Neural cell (in vitro differentiated cells): Measurements from ENCODE around the gene CDH20.

Source experiments
- EP300 ChIP-seq: fragments of 450-650 bp; conservative IDR thresholded peaks from 2 replicates; pipeline ENCODE4 v1.6.1; 2014; ENCODE audit warnings: antibody characterized with exemption, mild to moderate bottlenecking, moderate library complexity; ENCODE audit not compliant: poor library complexity, severe bottlenecking
- EZH2 ChIP-seq: fragments of 200-600, 300-800 bp; shearing (Covaris generic), sonication (generic); IDR thresholded peaks from 2 replicates; pipeline ENCODE4 v1.6.1; 2014; ENCODE audit warnings: antibody characterized with exemption, low read length, borderline replicate concordance, mild to moderate bottlenecking; ENCODE audit not compliant: insufficient read depth, poor library complexity, severe bottlenecking
- MXI1 ChIP-seq: fragments of 450-650 bp; conservative IDR thresholded peaks from 2 replicates; pipeline ENCODE4 v1.6.1; 2014; ENCODE audit warnings: antibody characterized with exemption, mild to moderate bottlenecking; ENCODE audit not compliant: poor library complexity, severe bottlenecking
- POLR2AphosphoS5 ChIP-seq: IDR thresholded peaks from 2 replicates; pipeline ENCODE4 v1.6.1; 2012
- RAD21 ChIP-seq: fragments of 450-650 bp; conservative IDR thresholded peaks from 2 replicates; pipeline ENCODE4 v1.6.1; 2014; ENCODE audit warnings: antibody characterized with exemption, mild to moderate bottlenecking, moderate library complexity
- TAF1 ChIP-seq: IDR thresholded peaks from 2 replicates; pipeline ENCODE4 v1.6.1; 2012; ENCODE audit warnings: low read depth
- TF ChIP-seq, protein P1 (sequence below): fragments of 450-650 bp; IDR thresholded peaks from 2 replicates; pipeline ENCODE4 v1.5.1; 2014; ENCODE audit warnings: antibody characterized with exemption, mild to moderate bottlenecking, moderate library complexity; ENCODE audit not compliant: poor library complexity, severe bottlenecking
- TF ChIP-seq, protein P2 (sequence below): IDR thresholded peaks from 2 replicates; pipeline ENCODE4 v1.6.1; 2012; ENCODE audit warnings: borderline replicate concordance

DNA sequence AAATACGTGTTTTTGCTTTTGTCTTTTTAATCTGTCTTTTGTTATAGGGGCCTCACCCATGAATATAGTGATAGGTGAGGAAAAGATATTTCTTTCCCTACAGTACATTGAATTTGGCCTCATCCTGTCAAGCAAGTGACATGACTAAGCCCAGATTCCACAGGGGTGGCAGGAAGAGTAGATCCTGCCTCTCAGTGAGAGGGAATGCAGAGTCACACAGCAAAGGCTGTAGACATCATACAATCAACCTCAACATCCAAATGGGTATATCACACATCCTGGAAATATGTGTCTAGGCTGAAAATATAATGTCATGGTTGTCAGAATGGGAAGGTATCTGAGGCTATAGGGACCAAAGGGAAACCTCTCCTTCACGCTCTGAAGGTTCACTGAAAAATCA is 269.6 kb downstream of the CDH20 start:
- TF ChIP-seq TAF1 (no peak), POLR2AphosphoS5 (no peak), RAD21 (no peak), MXI1 (no peak), EP300 (no peak), EZH2 (no peak)
- TF ChIP-seq, protein P1, sequence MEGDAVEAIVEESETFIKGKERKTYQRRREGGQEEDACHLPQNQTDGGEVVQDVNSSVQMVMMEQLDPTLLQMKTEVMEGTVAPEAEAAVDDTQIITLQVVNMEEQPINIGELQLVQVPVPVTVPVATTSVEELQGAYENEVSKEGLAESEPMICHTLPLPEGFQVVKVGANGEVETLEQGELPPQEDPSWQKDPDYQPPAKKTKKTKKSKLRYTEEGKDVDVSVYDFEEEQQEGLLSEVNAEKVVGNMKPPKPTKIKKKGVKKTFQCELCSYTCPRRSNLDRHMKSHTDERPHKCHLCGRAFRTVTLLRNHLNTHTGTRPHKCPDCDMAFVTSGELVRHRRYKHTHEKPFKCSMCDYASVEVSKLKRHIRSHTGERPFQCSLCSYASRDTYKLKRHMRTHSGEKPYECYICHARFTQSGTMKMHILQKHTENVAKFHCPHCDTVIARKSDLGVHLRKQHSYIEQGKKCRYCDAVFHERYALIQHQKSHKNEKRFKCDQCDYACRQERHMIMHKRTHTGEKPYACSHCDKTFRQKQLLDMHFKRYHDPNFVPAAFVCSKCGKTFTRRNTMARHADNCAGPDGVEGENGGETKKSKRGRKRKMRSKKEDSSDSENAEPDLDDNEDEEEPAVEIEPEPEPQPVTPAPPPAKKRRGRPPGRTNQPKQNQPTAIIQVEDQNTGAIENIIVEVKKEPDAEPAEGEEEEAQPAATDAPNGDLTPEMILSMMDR = no peak
- TF ChIP-seq, protein P2, sequence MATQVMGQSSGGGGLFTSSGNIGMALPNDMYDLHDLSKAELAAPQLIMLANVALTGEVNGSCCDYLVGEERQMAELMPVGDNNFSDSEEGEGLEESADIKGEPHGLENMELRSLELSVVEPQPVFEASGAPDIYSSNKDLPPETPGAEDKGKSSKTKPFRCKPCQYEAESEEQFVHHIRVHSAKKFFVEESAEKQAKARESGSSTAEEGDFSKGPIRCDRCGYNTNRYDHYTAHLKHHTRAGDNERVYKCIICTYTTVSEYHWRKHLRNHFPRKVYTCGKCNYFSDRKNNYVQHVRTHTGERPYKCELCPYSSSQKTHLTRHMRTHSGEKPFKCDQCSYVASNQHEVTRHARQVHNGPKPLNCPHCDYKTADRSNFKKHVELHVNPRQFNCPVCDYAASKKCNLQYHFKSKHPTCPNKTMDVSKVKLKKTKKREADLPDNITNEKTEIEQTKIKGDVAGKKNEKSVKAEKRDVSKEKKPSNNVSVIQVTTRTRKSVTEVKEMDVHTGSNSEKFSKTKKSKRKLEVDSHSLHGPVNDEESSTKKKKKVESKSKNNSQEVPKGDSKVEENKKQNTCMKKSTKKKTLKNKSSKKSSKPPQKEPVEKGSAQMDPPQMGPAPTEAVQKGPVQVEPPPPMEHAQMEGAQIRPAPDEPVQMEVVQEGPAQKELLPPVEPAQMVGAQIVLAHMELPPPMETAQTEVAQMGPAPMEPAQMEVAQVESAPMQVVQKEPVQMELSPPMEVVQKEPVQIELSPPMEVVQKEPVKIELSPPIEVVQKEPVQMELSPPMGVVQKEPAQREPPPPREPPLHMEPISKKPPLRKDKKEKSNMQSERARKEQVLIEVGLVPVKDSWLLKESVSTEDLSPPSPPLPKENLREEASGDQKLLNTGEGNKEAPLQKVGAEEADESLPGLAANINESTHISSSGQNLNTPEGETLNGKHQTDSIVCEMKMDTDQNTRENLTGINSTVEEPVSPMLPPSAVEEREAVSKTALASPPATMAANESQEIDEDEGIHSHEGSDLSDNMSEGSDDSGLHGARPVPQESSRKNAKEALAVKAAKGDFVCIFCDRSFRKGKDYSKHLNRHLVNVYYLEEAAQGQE = no peak
